Calu3 (cell line): Measurements from ENCODE around the gene GRIA3. TPM values are rescaled to one million over a fixed set of nuclear protein-coding genes. Genes with fewer than 3 reads are reported as not detected.

Experiments used
- BruUV-seq: library from RNA; stranded (reverse); fragments of 400-500 nt; replicated peaks from 2 replicates; lab custom pipeline; 2021; lab: Mats Ljungman, UMichigan
- CTCF ChIA-PET: fragments of 300-600 bp; sonication (Branson Sonifier 250); formaldehyde crosslinking; loops from one replicate; lab custom pipeline; 2022; ENCODE audit warnings: antibody characterized with exemption; lab: Charles Lee
- DNase-seq: peaks from one replicate; pipeline ENCODE4 v3.0.0; 2022
- H3K27ac Mint-ChIP-seq: one replicate; pipeline ENCODE4 v1.8.0; 2022; ENCODE audit warnings: mixed read lengths; ENCODE audit not compliant: unreplicated experiment
- H3K27me3 Mint-ChIP-seq: one replicate; pipeline ENCODE4 v1.8.0; 2022; ENCODE audit warnings: mixed read lengths; ENCODE audit not compliant: unreplicated experiment
- H3K36me3 Mint-ChIP-seq: one replicate; pipeline ENCODE4 v1.8.0; 2022; ENCODE audit warnings: mild to moderate bottlenecking, moderate library complexity, mixed read lengths; ENCODE audit not compliant: insufficient read depth, unreplicated experiment
- H3K4me1 Mint-ChIP-seq: one replicate; pipeline ENCODE4 v1.8.0; 2022; ENCODE audit warnings: mild to moderate bottlenecking, low read depth, mixed read lengths; ENCODE audit not compliant: unreplicated experiment
- H3K4me3 Mint-ChIP-seq: one replicate; pipeline ENCODE4 v1.8.0; 2022; ENCODE audit warnings: mild to moderate bottlenecking, low read depth, moderate library complexity, mixed read lengths; ENCODE audit not compliant: unreplicated experiment
- H3K9me3 Mint-ChIP-seq: one replicate; pipeline ENCODE4 v1.8.0; 2022; ENCODE audit warnings: low read depth, mixed read lengths; ENCODE audit not compliant: unreplicated experiment
- CTCF ChIP-seq: fragments of 200-600 bp; IDR thresholded peaks from one replicate; pipeline ENCODE4 v1.8.0; 2022; ENCODE audit warnings: antibody characterized with exemption; ENCODE audit not compliant: unreplicated experiment
- intact Hi-C: fragments of 100-400 bp; cut with micrococcal nuclease; formaldehyde crosslinking; loops from one replicate; pipeline ENCODE4 v1.10.0; 2022; ENCODE audit not compliant: unreplicated experiment
- total RNA-seq: library from RNA; stranded (reverse); gene quantifications from 2 replicates; pipeline ENCODE4 v1.2.3, GENCODE V29; 2022

Gene GRIA3
- total RNA-seq, 1 experiment from 2014 or later = not detected

- CTCF ChIA-PET = interaction anchor here (0.6 kb wide), 1 partner anchor 29 kb away, joined by 5 read pairs; no protein-coding TSS in a partner anchor
- H3K9me3 Mint-ChIP-seq = no peaks in the 10 kb centered on the region
- intact Hi-C loops = no loop called here
- no peak for DNase-seq
- H3K27ac Mint-ChIP-seq = no peak overlapping the region
- peaks cover 29% of the 10 kb centered on the region for H3K27me3 Mint-ChIP-seq
- BruUV-seq = no TSS peak
- no peaks in the 10 kb centered on the region for H3K4me1 Mint-ChIP-seq
- H3K4me3 Mint-ChIP-seq = no peak overlapping the region
- no peak for TF ChIP-seq CTCF
- H3K36me3 Mint-ChIP-seq = no peaks in the 10 kb centered on the region
Observed at GRCh38 chrX:123348468-123348867, 164.4 kb downstream of the GRIA3 start.

GRCh38 chrX:123350226-123350625, 166.1 kb downstream of the GRIA3 start:
- CTCF ChIA-PET = no interaction called here
- no peak overlapping the region for H3K4me3 Mint-ChIP-seq
- intact Hi-C loops = no loop called here
- DNase-seq = no peak
- no peaks in the 10 kb centered on the region for H3K9me3 Mint-ChIP-seq
- TF ChIP-seq CTCF = no peak
- H3K4me1 Mint-ChIP-seq = no peaks in the 10 kb centered on the region
- BruUV-seq = no TSS peak
- H3K27ac Mint-ChIP-seq = no peak overlapping the region
- H3K27me3 Mint-ChIP-seq = peaks cover 25% of the 10 kb centered on the region
- H3K36me3 Mint-ChIP-seq = no peaks in the 10 kb centered on the region

GRCh38 chrX:123357941-123358340, 173.9 kb downstream of the GRIA3 start:
- peaks cover 70% of the 10 kb centered on the region for H3K27me3 Mint-ChIP-seq
- no peaks in the 10 kb centered on the region for H3K36me3 Mint-ChIP-seq
- no TSS peak for BruUV-seq
- no peak for TF ChIP-seq CTCF
- CTCF ChIA-PET = no interaction called here
- H3K4me3 Mint-ChIP-seq = no peak overlapping the region
- no peak overlapping the region for H3K27ac Mint-ChIP-seq
- H3K4me1 Mint-ChIP-seq = no peaks in the 10 kb centered on the region
- intact Hi-C loops = no loop called here
- H3K9me3 Mint-ChIP-seq = no peaks in the 10 kb centered on the region
- DNase-seq = no peak

GRCh38 chrX:123358457-123358856, 174.4 kb downstream of the GRIA3 start:
- H3K4me3 Mint-ChIP-seq = no peak overlapping the region
- BruUV-seq = no TSS peak
- intact Hi-C loops = no loop called here
- no peaks in the 10 kb centered on the region for H3K36me3 Mint-ChIP-seq
- peaks cover 75% of the 10 kb centered on the region for H3K27me3 Mint-ChIP-seq
- CTCF ChIA-PET = no interaction called here
- no peak for TF ChIP-seq CTCF
- no peaks in the 10 kb centered on the region for H3K4me1 Mint-ChIP-seq
- DNase-seq = no peak
- no peak overlapping the region for H3K27ac Mint-ChIP-seq
- H3K9me3 Mint-ChIP-seq = no peaks in the 10 kb centered on the region
